ENCODE results near the gene EPHB1. TPM values are rescaled to one million over a fixed set of nuclear protein-coding genes. Genes with fewer than 3 reads are reported as not detected.
A peak's percentile ranks its signal among the peaks of the same experiment; 100 is the strongest.

Gene EPHB1
- total RNA-seq, 1 experiment from 2014 or later: 2.8 TPM

DNA sequence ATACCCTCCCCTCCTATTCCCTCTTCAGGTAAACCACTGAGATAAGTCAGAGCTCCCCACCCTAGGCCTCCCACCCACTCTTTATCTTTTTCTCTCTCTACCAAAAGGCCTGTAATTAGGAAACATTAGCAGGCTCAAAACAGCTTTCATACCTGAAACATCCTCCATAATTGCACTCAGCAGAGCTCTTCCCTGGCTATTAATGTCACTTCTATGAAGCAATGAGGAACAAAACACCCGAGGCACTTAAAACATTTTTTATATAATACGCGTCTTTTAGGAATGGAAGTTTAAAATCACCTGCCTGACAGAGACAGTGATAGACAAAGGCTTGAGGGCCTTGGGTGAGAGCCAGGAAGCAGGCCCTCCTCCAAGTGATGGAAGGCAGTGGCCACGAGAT, 138.9 kb downstream of the EPHB1 start:
- H3K4me1 Mint-ChIP-seq: peaks cover 53 to 57% of the 10 kb centered on the region in 2 experiments
- Histone ChIP-seq H2AFZ (ENCODE audit: low read length) (no peak overlapping the region), H3K56ac (ENCODE audit: insufficient read length, low read depth, low read length) (no peak overlapping the region), H3T11ph (ENCODE audit: low read length) (no peak overlapping the region), H3K9me3 (ENCODE audit: control insufficient read depth, low read depth, low read length) (no peaks in the 10 kb centered on the region), H2BK12ac (ENCODE audit: insufficient read length, low read depth, low read length) (no peak overlapping the region), H4K8ac (replicated peaks; ENCODE audit: insufficient read length, low read depth, low read length) (no peak overlapping the region), H2BK120ac (ENCODE audit: low read depth, low read length, poor library complexity, severe bottlenecking) (no peak overlapping the region), H3K79me2 (ENCODE audit: insufficient read depth, low read length) (no peaks in the 10 kb centered on the region), H2BK5ac (ENCODE audit: insufficient read length, low read length) (no peak overlapping the region), H4K5ac (ENCODE audit: insufficient read length, low read depth, low read length) (no peak overlapping the region), H2BK15ac (ENCODE audit: low read depth, low read length) (no peak overlapping the region), H3K27ac (ENCODE audit: insufficient read length, low read depth, low read length) (no peak overlapping the region), H3K4me2 (ENCODE audit: insufficient read depth, insufficient read length, low read length) (no peak overlapping the region), H3K27me3 (ENCODE audit: insufficient read depth, low read length) (no peaks in the 10 kb centered on the region), H4K91ac (ENCODE audit: insufficient read length, low read depth, low read length) (no peak overlapping the region), H3K79me1 (ENCODE audit: insufficient read depth, low read depth, low read length, poor library complexity, severe bottlenecking) (no peaks in the 10 kb centered on the region), H3K23me2 (ENCODE audit: insufficient read length, low read depth, low read length, poor library complexity, severe bottlenecking) (no peaks in the 10 kb centered on the region), H2AK5ac (ENCODE audit: insufficient read length, low read length) (no peak overlapping the region), H4K20me1 (ENCODE audit: control insufficient read depth, insufficient read depth, insufficient read length) (no peaks in the 10 kb centered on the region), H2BK20ac (ENCODE audit: low read depth, low read length, poor library complexity, severe bottlenecking) (no peak overlapping the region), H3K18ac (ENCODE audit: insufficient read length, low read depth, low read length) (no peak overlapping the region), H3K9ac (ENCODE audit: extremely low read depth, insufficient read length, low read length) (no peak overlapping the region), H3K23ac (ENCODE audit: insufficient read length, low read depth, low read length) (no peak overlapping the region), H3K4ac (ENCODE audit: low read depth, low read length) (no peak overlapping the region), H3K14ac (ENCODE audit: insufficient read depth, low read length) (no peak overlapping the region), H3K4me1 (ENCODE audit: insufficient read depth, low read length) (peaks cover 10% of the 10 kb centered on the region; the same call in 1 of the 2 replicates)
- TF ChIP-seq, protein P1, sequence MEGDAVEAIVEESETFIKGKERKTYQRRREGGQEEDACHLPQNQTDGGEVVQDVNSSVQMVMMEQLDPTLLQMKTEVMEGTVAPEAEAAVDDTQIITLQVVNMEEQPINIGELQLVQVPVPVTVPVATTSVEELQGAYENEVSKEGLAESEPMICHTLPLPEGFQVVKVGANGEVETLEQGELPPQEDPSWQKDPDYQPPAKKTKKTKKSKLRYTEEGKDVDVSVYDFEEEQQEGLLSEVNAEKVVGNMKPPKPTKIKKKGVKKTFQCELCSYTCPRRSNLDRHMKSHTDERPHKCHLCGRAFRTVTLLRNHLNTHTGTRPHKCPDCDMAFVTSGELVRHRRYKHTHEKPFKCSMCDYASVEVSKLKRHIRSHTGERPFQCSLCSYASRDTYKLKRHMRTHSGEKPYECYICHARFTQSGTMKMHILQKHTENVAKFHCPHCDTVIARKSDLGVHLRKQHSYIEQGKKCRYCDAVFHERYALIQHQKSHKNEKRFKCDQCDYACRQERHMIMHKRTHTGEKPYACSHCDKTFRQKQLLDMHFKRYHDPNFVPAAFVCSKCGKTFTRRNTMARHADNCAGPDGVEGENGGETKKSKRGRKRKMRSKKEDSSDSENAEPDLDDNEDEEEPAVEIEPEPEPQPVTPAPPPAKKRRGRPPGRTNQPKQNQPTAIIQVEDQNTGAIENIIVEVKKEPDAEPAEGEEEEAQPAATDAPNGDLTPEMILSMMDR (conservative IDR thresholded peaks at IDR 0.05): no peak
- H3K4me3 Mint-ChIP-seq: no peak overlapping the region
- no peaks in the 10 kb centered on the region for H3K36me3 Mint-ChIP-seq (ENCODE audit: insufficient read depth in 1 of 3, low read depth in 3 of 3)
- no peak for DNase-seq
- H3K27me3 Mint-ChIP-seq (ENCODE audit: low read depth): peaks cover 34% of the 10 kb centered on the region
- H3K9me3 Mint-ChIP-seq: no peaks in the 10 kb centered on the region; a peak in 1 of 5 replicates
- no CpG with 5 or more reads among the region's 4 CpGs for WGBS (ENCODE audit: extremely low coverage, insufficient read length, low lambda C conversion rate)
- peak overlapping the region in 1 of 3 experiments; percentile 13; a peak in 1 of 7 replicates for H3K27ac Mint-ChIP-seq

Measured in H9 (cell line).